GM19025 (cell line): Measurements from ENCODE around the gene PGAP3.
"Not testable (repeated sequence)": the region's sequence is repeated elsewhere in the genome, so short reads cannot be mapped to it uniquely, and the experiment has no call there.

Experiments
- ATAC-seq: cut with Tn5 transposase; IDR thresholded peaks from one replicate; pipeline ENCODE4 v1.9.1; 2021; ENCODE audit warnings: mild to moderate bottlenecking, low read depth, moderate library complexity; ENCODE audit not compliant: unreplicated experiment

The PGAP3 gene

GRCh38 chr17:39715375-39716072 is 27.7 kb upstream of the PGAP3 start:
- no peak for ATAC-seq

- no peak for ATAC-seq
These were observed 26.4 kb upstream of the PGAP3 start for GRCh38 chr17:39714234-39714633.

GRCh38 chr17:39711851-39712250 is 24.0 kb upstream of the PGAP3 start:
- ATAC-seq: no peak

- not testable (repeated sequence) for ATAC-seq
These were observed 23.2 kb upstream of the PGAP3 start for GRCh38 chr17:39711071-39711470.

- ATAC-seq: no peak
These were observed 22.4 kb upstream of the PGAP3 start for GRCh38 chr17:39709998-39710964.

- no peak for ATAC-seq
These were observed 21.6 kb upstream of the PGAP3 start for GRCh38 chr17:39709319-39709997.

- no peak for ATAC-seq
These were observed 19.1 kb upstream of the PGAP3 start for GRCh38 chr17:39706921-39707337.

- no peak for ATAC-seq
These were observed 18.5 kb upstream of the PGAP3 start for GRCh38 chr17:39706383-39706782.

- no peak for ATAC-seq
These were observed 18.0 kb upstream of the PGAP3 start for GRCh38 chr17:39705786-39706348.

GRCh38 chr17:39704821-39705551 is 17.1 kb upstream of the PGAP3 start:
- no peak for ATAC-seq

GRCh38 chr17:39703913-39704312 is 16.1 kb upstream of the PGAP3 start:
- ATAC-seq: no peak

GRCh38 chr17:39702901-39703893 is 15.3 kb upstream of the PGAP3 start:
- no peak for ATAC-seq

GRCh38 chr17:39701784-39702422 is 14.0 kb upstream of the PGAP3 start:
- ATAC-seq: no peak

GRCh38 chr17:39701012-39701783 is 13.3 kb upstream of the PGAP3 start:
- no peak for ATAC-seq

GRCh38 chr17:39700148-39700987 is 12.5 kb upstream of the PGAP3 start:
- no peak for ATAC-seq

- no peak for ATAC-seq
These were observed 11.9 kb upstream of the PGAP3 start, which contains the start of gene ERBB2 for GRCh38 chr17:39699818-39700147. Gene ERBB2, plus strand, starts transcription at chr17:39700064. Its CDS starts 175 bp downstream, at chr17:39700239.
